Loucy (cell line): Measurements from ENCODE around the gene XCL1.

Experiments
- H2AFZ ChIP-seq: fragments of 200-600 bp; sonication (generic); 2 replicates; pipeline ENCODE4 v1.6.0; 2016; ENCODE audit warnings: antibody characterized with exemption, mild to moderate bottlenecking, low read length, moderate library complexity
- H3F3A ChIP-seq: fragments of 200-600 bp; 2 replicates; pipeline ENCODE4 v1.6.0; 2016; ENCODE audit warnings: antibody characterized with exemption, low read depth, mild to moderate bottlenecking
- H3K27me3 ChIP-seq: fragments of 200-600 bp; sonication (generic); 2 replicates; pipeline ENCODE4 v1.6.1; 2014; ENCODE audit warnings: low read length, mild to moderate bottlenecking; ENCODE audit not compliant: insufficient read depth, poor library complexity, severe bottlenecking
- H3K36me3 ChIP-seq: fragments of 200-600 bp; sonication (generic); 2 replicates; pipeline ENCODE4 v1.6.1; 2016; ENCODE audit warnings: low read length; ENCODE audit not compliant: insufficient read depth
- H3K4me1 ChIP-seq: fragments of 200-600 bp; sonication (generic); 2 replicates; pipeline ENCODE4 v1.5.1; 2014; ENCODE audit warnings: low read length, mild to moderate bottlenecking; ENCODE audit not compliant: insufficient read depth, poor library complexity, severe bottlenecking
- H3K4me2 ChIP-seq: fragments of 200-600 bp; sonication (generic); 2 replicates; pipeline ENCODE4 v1.6.0; 2014; ENCODE audit warnings: antibody characterized with exemption, low read length, low read depth, mild to moderate bottlenecking; ENCODE audit not compliant: poor library complexity, severe bottlenecking
- H3K4me3 ChIP-seq: fragments of 200-600 bp; sonication (generic); 2 replicates; pipeline ENCODE4 v1.5.1; 2014; ENCODE audit warnings: low read length, mild to moderate bottlenecking, mixed read lengths; ENCODE audit not compliant: poor library complexity, severe bottlenecking
- H3K79me2 ChIP-seq: fragments of 200-600 bp; sonication (generic); 2 replicates; pipeline ENCODE4 v1.6.1; 2014; ENCODE audit warnings: low read length; ENCODE audit not compliant: insufficient read depth
- H3K9ac ChIP-seq: fragments of 200-600 bp; sonication (generic); 2 replicates; pipeline ENCODE4 v1.6.0; 2014; ENCODE audit warnings: mild to moderate bottlenecking, low read depth, low read length, moderate library complexity; ENCODE audit not compliant: poor library complexity, severe bottlenecking
- H3K9me2 ChIP-seq: fragments of 200-600 bp; sonication (generic); replicated peaks from 2 replicates; pipeline ENCODE4 v1.6.1; 2016; ENCODE audit warnings: low read depth, low read length, mixed read lengths
- H3K9me3 ChIP-seq: fragments of 200-600 bp; sonication (generic); 2 replicates; pipeline ENCODE4 v1.6.1; 2014; ENCODE audit warnings: mild to moderate bottlenecking, antibody characterized with exemption, low read length, low read depth; ENCODE audit not compliant: insufficient read depth
- H4K20me1 ChIP-seq: fragments of 200-600 bp; sonication (generic); 2 replicates; pipeline ENCODE4 v1.6.0; 2014; ENCODE audit warnings: antibody characterized with exemption, low read length, mild to moderate bottlenecking; ENCODE audit not compliant: insufficient read depth, poor library complexity, severe bottlenecking
- EZH2phosphoT487 ChIP-seq: fragments of 200-600 bp; IDR thresholded peaks from 2 replicates; pipeline ENCODE4 v1.6.1; 2018; ENCODE audit warnings: antibody characterized with exemption, mild to moderate bottlenecking, moderate library complexity, borderline replicate concordance
- TF ChIP-seq, protein P1 (sequence below): fragments of 200-600 bp; sonication (generic); conservative IDR thresholded peaks from 2 replicates; pipeline ENCODE4 v1.5.1; 2014; ENCODE audit warnings: mild to moderate bottlenecking, antibody characterized with exemption, low read length

The XCL1 gene

GRCh38 chr1:168607872-168608428 lies 31.5 kb downstream of the XCL1 start:
- H3K4me1 ChIP-seq, result no peaks in the 10 kb centered on the region
- no peaks in the 10 kb centered on the region for H3F3A ChIP-seq
- no peaks in the 10 kb centered on the region for H4K20me1 ChIP-seq
- no peaks in the 10 kb centered on the region for H3K9me2 ChIP-seq
- no peaks in the 10 kb centered on the region for H3K27me3 ChIP-seq
- no peak overlapping the region for H3K9ac ChIP-seq
- H3K9me3 ChIP-seq, result no peaks in the 10 kb centered on the region
- no peaks in the 10 kb centered on the region for H3K79me2 ChIP-seq
- no peaks in the 10 kb centered on the region for H3K36me3 ChIP-seq
- no peak overlapping the region for H3K4me3 ChIP-seq
- H3K4me2 ChIP-seq, result no peak overlapping the region
- no peak overlapping the region for H2AFZ ChIP-seq
- TF ChIP-seq EZH2phosphoT487, result no peak

DNA sequence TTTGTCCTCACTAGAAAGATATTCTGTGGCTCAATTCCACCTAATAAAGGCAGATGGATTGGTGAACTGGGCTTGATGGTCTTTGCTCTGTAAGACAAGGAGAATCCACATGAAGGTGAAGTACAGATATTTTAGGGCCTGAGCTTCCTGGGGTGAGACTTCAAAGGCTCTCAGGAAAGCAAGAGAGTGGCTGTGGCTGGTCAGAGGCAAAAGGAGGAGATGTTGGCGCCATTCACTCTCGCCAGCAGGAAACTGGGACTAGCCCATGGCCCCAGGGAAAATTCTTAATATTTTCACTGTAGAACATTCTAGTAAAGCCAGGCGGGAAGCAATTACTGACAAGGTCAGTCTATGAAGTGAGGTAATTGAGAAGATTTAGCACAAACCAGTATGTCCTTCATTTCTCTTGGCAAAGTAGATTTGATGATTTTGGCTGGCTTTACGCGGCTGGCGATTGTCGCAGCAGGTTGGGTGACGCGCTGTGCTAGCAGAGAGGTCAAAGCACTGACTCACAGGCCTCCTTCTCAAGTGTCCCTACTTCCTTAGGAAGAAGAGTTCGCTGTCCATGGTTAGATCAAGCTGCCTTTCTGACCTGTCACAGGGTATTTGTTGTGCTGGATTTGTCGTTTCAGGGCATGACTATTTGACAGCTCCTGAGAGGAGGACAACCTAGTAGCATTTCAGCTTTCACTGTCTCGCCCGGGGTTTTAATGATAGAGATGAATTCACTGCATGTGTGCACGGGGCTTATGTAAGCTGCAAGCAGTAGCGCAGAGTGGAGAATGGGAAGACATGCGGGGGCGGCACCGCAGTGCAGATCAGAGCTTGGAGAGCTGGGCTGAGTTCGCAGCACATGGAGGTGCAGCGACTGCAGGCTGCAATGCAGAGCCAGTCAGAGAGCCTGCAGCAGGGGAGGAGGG lies 32.7 kb downstream of the XCL1 start:
- Histone ChIP-seq H3K79me2 (no peaks in the 10 kb centered on the region), H3K36me3 (no peaks in the 10 kb centered on the region), H3K9me3 (no peaks in the 10 kb centered on the region), H3K4me1 (no peaks in the 10 kb centered on the region), H3K9me2 (no peaks in the 10 kb centered on the region), H3F3A (no peaks in the 10 kb centered on the region), H3K4me2 (no peak overlapping the region), H3K9ac (no peak overlapping the region), H3K27me3 (no peaks in the 10 kb centered on the region), H4K20me1 (no peaks in the 10 kb centered on the region), H3K4me3 (no peak overlapping the region), H2AFZ (no peak overlapping the region)
- TF ChIP-seq, protein P1, sequence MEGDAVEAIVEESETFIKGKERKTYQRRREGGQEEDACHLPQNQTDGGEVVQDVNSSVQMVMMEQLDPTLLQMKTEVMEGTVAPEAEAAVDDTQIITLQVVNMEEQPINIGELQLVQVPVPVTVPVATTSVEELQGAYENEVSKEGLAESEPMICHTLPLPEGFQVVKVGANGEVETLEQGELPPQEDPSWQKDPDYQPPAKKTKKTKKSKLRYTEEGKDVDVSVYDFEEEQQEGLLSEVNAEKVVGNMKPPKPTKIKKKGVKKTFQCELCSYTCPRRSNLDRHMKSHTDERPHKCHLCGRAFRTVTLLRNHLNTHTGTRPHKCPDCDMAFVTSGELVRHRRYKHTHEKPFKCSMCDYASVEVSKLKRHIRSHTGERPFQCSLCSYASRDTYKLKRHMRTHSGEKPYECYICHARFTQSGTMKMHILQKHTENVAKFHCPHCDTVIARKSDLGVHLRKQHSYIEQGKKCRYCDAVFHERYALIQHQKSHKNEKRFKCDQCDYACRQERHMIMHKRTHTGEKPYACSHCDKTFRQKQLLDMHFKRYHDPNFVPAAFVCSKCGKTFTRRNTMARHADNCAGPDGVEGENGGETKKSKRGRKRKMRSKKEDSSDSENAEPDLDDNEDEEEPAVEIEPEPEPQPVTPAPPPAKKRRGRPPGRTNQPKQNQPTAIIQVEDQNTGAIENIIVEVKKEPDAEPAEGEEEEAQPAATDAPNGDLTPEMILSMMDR, result no peak
- TF ChIP-seq EZH2phosphoT487, result no peak

DNA sequence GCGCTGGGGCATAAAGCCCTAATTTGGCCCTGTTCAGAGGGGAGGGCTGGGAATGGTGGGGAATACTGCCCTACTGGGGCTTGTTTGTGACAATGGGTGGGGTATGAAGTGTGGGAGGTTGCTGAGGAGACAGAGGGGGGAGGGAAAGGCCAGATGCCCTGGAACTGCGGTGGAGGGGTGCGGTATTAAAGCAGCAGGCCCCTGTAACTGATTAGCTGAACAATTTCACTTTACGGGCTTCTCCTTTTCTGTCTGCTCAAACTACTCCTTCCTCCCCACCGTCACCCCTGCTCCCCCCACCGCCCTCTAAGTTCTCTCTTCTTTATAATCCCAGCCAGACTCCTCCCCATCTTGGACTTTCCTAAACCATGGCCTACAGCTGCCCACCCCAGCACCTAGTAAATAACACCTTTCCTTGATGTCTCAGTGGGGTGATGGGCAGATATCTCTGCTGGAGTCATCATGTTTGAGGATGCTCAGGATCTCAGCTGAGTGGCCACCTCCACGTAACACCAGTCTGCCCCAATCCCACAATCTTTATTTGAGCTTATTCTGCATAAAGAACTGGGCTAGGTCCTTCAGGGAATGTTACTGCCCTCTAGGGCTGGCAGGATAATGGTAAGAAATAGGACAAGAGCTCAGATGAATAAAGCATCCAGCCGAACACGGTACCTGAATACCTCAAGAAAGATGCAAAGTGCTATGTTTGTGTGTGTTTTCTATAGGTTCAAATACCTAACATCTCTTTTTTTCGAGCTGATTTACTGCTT lies 33.5 kb downstream of the XCL1 start:
- no peaks in the 10 kb centered on the region for H3K36me3 ChIP-seq
- no peaks in the 10 kb centered on the region for H3F3A ChIP-seq
- H3K9ac ChIP-seq, result no peak overlapping the region
- no peaks in the 10 kb centered on the region for H3K9me3 ChIP-seq
- H2AFZ ChIP-seq, result no peak overlapping the region
- no peak for TF ChIP-seq EZH2phosphoT487
- TF ChIP-seq, protein P1, result no peak
- no peak overlapping the region for H3K4me3 ChIP-seq
- no peak overlapping the region for H3K4me2 ChIP-seq
- no peaks in the 10 kb centered on the region for H4K20me1 ChIP-seq
- no peaks in the 10 kb centered on the region for H3K4me1 ChIP-seq
- H3K79me2 ChIP-seq, result no peaks in the 10 kb centered on the region
- no peaks in the 10 kb centered on the region for H3K9me2 ChIP-seq
- H3K27me3 ChIP-seq, result no peaks in the 10 kb centered on the region
